ENCODE measurements around the gene KIF26A.
"Not testable (repeated sequence)": the region's sequence is repeated elsewhere in the genome, so short reads cannot be mapped to it uniquely, and the experiment has no call there.

- TF ChIP-seq CTCF, POLR2AphosphoS5 (IDR thresholded peaks at IDR 0.05): not testable (repeated sequence)
Observed at GRCh38 chr14:104225278-104226190, 87.1 kb downstream of the KIF26A start.
